Transverse colon (tissue), 4 donors: Measurements from ENCODE around the gene CYP2A6.

ENCODE experiments used
- CTCF ChIP-seq, 5 experiments: fragments of 200-600 bp in 3 of 5; fragments of 450-650 bp in 2 of 5; sonication (generic) in 3 of 5; IDR thresholded peaks; 1 replicate in 2 of 5; 2 replicates in 3 of 5; pipeline ENCODE4 v1.5.1; 2016 to 2017; ENCODE audit warnings: antibody characterized with exemption in 5 of 5, inconsistent platforms in 3 of 5, mild to moderate bottlenecking in 2 of 5, moderate library complexity in 1 of 5
- EP300 ChIP-seq: sonication (generic); formaldehyde crosslinking; IDR thresholded peaks from one replicate; pipeline ENCODE4 v1.6.1; 2017; ENCODE audit warnings: antibody characterized with exemption, low read depth
- POLR2A ChIP-seq: fragments of 450-650 bp; IDR thresholded peaks from one replicate; pipeline ENCODE4 v1.6.1; 2016; ENCODE audit warnings: antibody characterized with exemption, mild to moderate bottlenecking, moderate library complexity
- POLR2AphosphoS5 ChIP-seq, 3 donors: sonication (generic); formaldehyde crosslinking; IDR thresholded peaks; one replicate each; pipeline ENCODE4 v1.6.1; 2016; ENCODE audit warnings: antibody characterized with exemption in 3 of 3

DNA sequence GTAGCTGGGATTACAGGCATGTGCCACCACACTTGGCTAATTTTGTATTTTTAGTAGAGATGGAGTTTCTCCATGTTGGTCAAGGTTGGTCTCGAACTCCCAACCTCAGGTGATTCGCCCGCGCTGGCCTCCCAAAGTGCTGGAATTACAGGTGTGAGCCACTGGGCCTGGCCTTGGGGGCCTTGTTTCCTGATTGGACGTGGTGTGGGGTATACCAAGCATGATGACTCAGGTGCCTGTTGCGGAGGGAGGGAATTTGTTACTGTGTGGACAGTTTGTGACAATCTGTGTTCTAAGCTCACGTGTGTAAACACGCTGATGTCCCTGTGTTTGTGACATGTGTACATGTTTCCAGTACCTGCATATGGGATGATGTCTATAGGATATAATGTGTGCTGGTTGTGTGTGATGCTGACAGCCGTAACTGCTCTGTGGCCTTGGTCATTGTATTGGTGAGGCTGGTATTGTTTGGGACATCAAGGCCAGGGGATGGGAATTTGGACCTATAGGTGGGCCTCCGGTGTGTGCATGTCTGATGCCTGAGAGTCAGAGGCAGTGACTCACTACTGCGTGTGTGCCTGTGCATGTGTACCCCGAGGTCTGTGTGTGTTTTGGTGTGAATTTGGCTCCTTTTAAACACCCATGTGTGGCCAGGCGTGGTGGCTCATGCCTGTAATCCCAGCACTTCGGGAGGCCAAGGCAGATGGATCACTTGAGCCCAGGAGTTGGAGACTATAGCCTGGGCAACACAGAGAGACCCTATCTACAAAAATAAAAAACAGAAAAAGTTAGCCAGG, 52.9 kb downstream of the CYP2A6 start:
- TF ChIP-seq POLR2A (no peak), CTCF (IDR thresholded peaks at IDR 0.05) (no peak), POLR2AphosphoS5 (IDR thresholded peaks at IDR 0.05) (no peak), EP300 (no peak)
